CD14-positive monocyte (primary cell): Measurements from ENCODE around the gene BSG. TPM values are rescaled to one million over a fixed set of nuclear protein-coding genes. Genes with fewer than 3 reads are reported as not detected.

Experiments
- DNase-seq, 3 donors: peaks; one replicate each; pipeline ENCODE4 v3.0.0-alpha.2; 2011 to 2022
- H2AFZ ChIP-seq: 2 replicates; pipeline ENCODE4 v1.6.0; 2012; ENCODE audit warnings: mild to moderate bottlenecking, low read depth, low read length, inconsistent platforms; ENCODE audit not compliant: insufficient read depth, poor library complexity, severe bottlenecking
- H3K27ac ChIP-seq, 2 donors: 1 replicate in 1 of 2; 2 replicates in 1 of 2; pipeline ENCODE4 v1.5.1; 2012 to 2013; ENCODE audit warnings: low read length in 2 of 2, control low read depth in 1 of 2, inconsistent platforms in 1 of 2, low read depth in 1 of 2, mild to moderate bottlenecking in 1 of 2
- H3K27me3 ChIP-seq, 2 donors: one replicate each; pipeline versions ENCODE4 v1.6.0 to v1.6.1; 2011 to 2013; ENCODE audit warnings: low read length in 2 of 2; ENCODE audit not compliant: control insufficient read depth in 2 of 2, insufficient read depth in 2 of 2
- H3K36me3 ChIP-seq, 2 donors: replicated peaks in 1 of 2; 1 replicate in 1 of 2; 2 replicates in 1 of 2; pipeline versions ENCODE4 v1.5.1 to v1.6.1; 2012 to 2013; ENCODE audit warnings: low read length in 2 of 2, control low read depth in 1 of 2, inconsistent platforms in 1 of 2, mild to moderate bottlenecking in 1 of 2; ENCODE audit not compliant: insufficient read depth in 2 of 2, control insufficient read depth in 1 of 2
- H3K4me1 ChIP-seq, 2 donors: 1 replicate in 1 of 2; 2 replicates in 1 of 2; pipeline versions ENCODE4 v1.5.1 to v1.6.1; 2012 to 2013; ENCODE audit warnings: low read length in 2 of 2, control low read depth in 1 of 2, inconsistent platforms in 1 of 2, mild to moderate bottlenecking in 1 of 2, moderate library complexity in 1 of 2; ENCODE audit not compliant: insufficient read depth in 2 of 2, control insufficient read depth in 1 of 2
- H3K4me2 ChIP-seq: replicated peaks from 2 replicates; pipeline ENCODE3; 2012; ENCODE audit warnings: low read length, moderate library complexity, mild to moderate bottlenecking; ENCODE audit not compliant: poor library complexity, severe bottlenecking; ENCODE audit errors: extremely low read depth
- H3K4me3 ChIP-seq, 3 experiments: fragments of 200-600 bp in 1 of 3; sonication (generic) in 1 of 3; replicated peaks in 1 of 3; 1 replicate in 2 of 3; 2 replicates in 1 of 3; pipeline ENCODE4 v1.5.1; 2011 to 2013; ENCODE audit warnings: low read length in 3 of 3, mild to moderate bottlenecking in 3 of 3, control low read depth in 2 of 3, low read depth in 2 of 3, inconsistent platforms in 1 of 3, moderate library complexity in 1 of 3
- H3K79me2 ChIP-seq: 2 replicates; pipeline ENCODE4 v1.6.0; 2012; ENCODE audit warnings: mild to moderate bottlenecking, control low read depth, inconsistent platforms, low read length, moderate library complexity; ENCODE audit not compliant: insufficient read depth
- H3K9ac ChIP-seq: 2 replicates; pipeline ENCODE4 v1.6.0; 2017; ENCODE audit warnings: low read length, mild to moderate bottlenecking; ENCODE audit not compliant: insufficient read depth, poor library complexity, severe bottlenecking
- H3K9me3 ChIP-seq, 2 donors: replicated peaks in 1 of 2; 1 replicate in 1 of 2; 2 replicates in 1 of 2; pipeline versions ENCODE4 v1.5.1 to v1.6.1; 2012 to 2013; ENCODE audit warnings: low read length in 2 of 2, control low read depth in 1 of 2; ENCODE audit not compliant: control insufficient read depth in 1 of 2, insufficient read depth in 1 of 2
- H4K20me1 ChIP-seq: 2 replicates; pipeline ENCODE4 v1.6.0; 2012; ENCODE audit warnings: mild to moderate bottlenecking, low read length, control low read depth, moderate library complexity; ENCODE audit not compliant: insufficient read depth
- H3K27ac Mint-ChIP-seq, 7 donors: one replicate each; pipeline ENCODE4 v1.8.0; 2020; ENCODE audit warnings: mild to moderate bottlenecking in 7 of 7, mixed read lengths in 7 of 7, moderate library complexity in 6 of 7, inconsistent platforms in 2 of 7
- H3K27me3 Mint-ChIP-seq, 3 donors: one replicate each; pipeline ENCODE4 v1.8.0; 2021 to 2022; ENCODE audit warnings: low read depth in 3 of 3, mild to moderate bottlenecking in 3 of 3, mixed read lengths in 3 of 3, moderate library complexity in 3 of 3, inconsistent platforms in 1 of 3
- H3K36me3 Mint-ChIP-seq, 2 donors: one replicate each; pipeline ENCODE4 v1.8.0; 2020; ENCODE audit warnings: mixed read lengths in 2 of 2, inconsistent platforms in 1 of 2, mild to moderate bottlenecking in 1 of 2
- H3K4me1 Mint-ChIP-seq: one replicate; pipeline ENCODE4 v1.8.0; 2020; ENCODE audit warnings: mild to moderate bottlenecking, mixed read lengths
- H3K4me3 Mint-ChIP-seq, 2 donors: one replicate each; pipeline ENCODE4 v1.8.0; 2020; ENCODE audit warnings: mild to moderate bottlenecking in 2 of 2, mixed read lengths in 2 of 2, moderate library complexity in 1 of 2
- H3K9me3 Mint-ChIP-seq, 7 donors: one replicate each; pipeline ENCODE4 v1.8.0; 2020 to 2022; ENCODE audit warnings: mixed read lengths in 7 of 7, mild to moderate bottlenecking in 6 of 7, moderate library complexity in 6 of 7, inconsistent platforms in 2 of 7
- WGBS: methylation state at CpG from one replicate; pipeline ENCODE4 v1.1.5; 2013; ENCODE audit warnings: missing lambda C conversion rate; ENCODE audit not compliant: insufficient coverage; 5-methylcytosine and 5-hydroxymethylcytosine counted together
- intact Hi-C, 2 donors: fragments of 100-400 bp; cut with micrococcal nuclease; formaldehyde crosslinking; loops; one replicate each; pipeline versions ENCODE4 v1.15.0 to v1.15.1; 2023
- polyA plus RNA-seq, 3 donors: library from polyadenylated mRNA; depleted of rRNA in 1 of 3; unstranded in 2 of 3; stranded (reverse) in 1 of 3; fragments of 300-500 nt in 2 of 3; fragments of >200 nt in 1 of 3; fragmentation: Illumina TruSeq in 2 of 3; gene quantifications; 1 replicate in 2 of 3; 2 replicates in 1 of 3; pipeline ENCODE4 v1.2.3, GENCODE V29; 2012 to 2021
- TF ChIP-seq, protein P1 (sequence below): fragments of 200-600 bp; IDR thresholded peaks from one replicate; pipeline ENCODE4 v1.8.0; 2022; ENCODE audit warnings: antibody characterized with exemption, mild to moderate bottlenecking

BSG gene
- polyA plus RNA-seq, 3 donors, result 190 to 431 (median 364) TPM

DNA sequence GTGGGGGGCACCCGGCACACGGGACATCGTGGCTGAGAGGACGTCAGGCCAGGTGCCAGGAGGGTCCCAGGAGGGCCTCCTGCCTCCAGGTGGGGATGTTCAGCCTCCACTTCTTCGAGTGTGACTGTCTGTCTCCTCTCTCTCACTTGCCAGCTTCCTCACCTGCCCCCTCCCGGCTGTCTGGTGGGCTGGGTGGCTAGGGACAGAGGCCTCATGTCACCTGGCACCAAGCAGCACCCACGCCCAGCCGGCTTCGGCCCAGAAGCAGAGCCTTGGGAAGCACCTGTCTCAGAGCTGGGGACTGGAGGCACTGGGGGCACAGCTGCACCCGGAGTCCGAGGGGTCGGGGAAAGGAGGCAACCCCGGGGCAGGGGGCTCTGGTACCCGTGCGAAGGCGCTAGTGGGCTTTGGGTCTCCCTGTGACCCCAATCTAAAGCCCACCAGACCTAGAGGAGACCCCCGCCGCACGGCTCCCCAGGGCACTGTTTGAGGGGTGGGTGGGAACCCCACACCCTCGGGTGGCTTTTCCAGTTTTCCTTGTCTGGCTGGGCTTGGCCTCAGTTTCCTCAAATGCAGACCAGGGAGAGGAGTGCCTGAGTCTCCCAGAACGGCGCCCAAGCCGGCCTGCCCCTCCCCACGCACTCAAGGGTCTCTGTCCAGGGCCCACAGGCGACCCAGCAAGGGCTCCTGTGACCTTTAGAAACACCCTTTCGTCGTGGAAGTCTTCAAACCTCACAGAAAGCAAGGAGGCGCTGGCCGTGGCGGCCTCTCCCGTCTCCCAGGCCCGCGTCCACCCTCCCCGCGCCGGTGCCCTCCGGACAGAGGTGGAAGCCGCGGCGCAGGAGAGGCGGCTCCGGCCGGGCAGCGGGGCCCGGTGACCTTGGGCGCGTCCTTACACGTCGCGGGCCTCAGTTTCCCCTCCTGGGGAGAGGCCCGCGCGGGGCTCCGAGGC is 16.6 kb downstream of the BSG start:
- Histone ChIP-seq H3K4me3 (no peak overlapping the region), H3K27me3 (peaks cover 13 to 57% of the 10 kb centered on the region in 2 donors), H2AFZ (no peak overlapping the region), H3K36me3 (no peaks in the 10 kb centered on the region), H3K9me3 (peaks cover 0 to 12% of the 10 kb centered on the region in 2 donors), H3K79me2 (no peaks in the 10 kb centered on the region), H4K20me1 (peaks cover 8% of the 10 kb centered on the region), H3K4me1 (no peaks in the 10 kb centered on the region), H3K9ac (no peak overlapping the region), H3K4me2 (no peak overlapping the region), H3K27ac (no peak overlapping the region)
- TF ChIP-seq, protein P1, sequence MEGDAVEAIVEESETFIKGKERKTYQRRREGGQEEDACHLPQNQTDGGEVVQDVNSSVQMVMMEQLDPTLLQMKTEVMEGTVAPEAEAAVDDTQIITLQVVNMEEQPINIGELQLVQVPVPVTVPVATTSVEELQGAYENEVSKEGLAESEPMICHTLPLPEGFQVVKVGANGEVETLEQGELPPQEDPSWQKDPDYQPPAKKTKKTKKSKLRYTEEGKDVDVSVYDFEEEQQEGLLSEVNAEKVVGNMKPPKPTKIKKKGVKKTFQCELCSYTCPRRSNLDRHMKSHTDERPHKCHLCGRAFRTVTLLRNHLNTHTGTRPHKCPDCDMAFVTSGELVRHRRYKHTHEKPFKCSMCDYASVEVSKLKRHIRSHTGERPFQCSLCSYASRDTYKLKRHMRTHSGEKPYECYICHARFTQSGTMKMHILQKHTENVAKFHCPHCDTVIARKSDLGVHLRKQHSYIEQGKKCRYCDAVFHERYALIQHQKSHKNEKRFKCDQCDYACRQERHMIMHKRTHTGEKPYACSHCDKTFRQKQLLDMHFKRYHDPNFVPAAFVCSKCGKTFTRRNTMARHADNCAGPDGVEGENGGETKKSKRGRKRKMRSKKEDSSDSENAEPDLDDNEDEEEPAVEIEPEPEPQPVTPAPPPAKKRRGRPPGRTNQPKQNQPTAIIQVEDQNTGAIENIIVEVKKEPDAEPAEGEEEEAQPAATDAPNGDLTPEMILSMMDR, result no peak
- no peak for DNase-seq
- peaks cover 0 to 18% (median 7%) of the 10 kb centered on the region in 7 donors for H3K9me3 Mint-ChIP-seq
- H3K4me1 Mint-ChIP-seq, result peaks cover 6% of the 10 kb centered on the region
- 10% methylated on average over 43 of the region's 54 CpGs for WGBS
- intact Hi-C loops, result no loop called here
- no peak overlapping the region for H3K27ac Mint-ChIP-seq
- H3K27me3 Mint-ChIP-seq, result peaks cover 51 to 77% (median 67%) of the 10 kb centered on the region in 3 donors
- peak overlapping the region in 1 of 2 donors; percentile 76 for H3K4me3 Mint-ChIP-seq
- H3K36me3 Mint-ChIP-seq, result no peaks in the 10 kb centered on the region

DNA sequence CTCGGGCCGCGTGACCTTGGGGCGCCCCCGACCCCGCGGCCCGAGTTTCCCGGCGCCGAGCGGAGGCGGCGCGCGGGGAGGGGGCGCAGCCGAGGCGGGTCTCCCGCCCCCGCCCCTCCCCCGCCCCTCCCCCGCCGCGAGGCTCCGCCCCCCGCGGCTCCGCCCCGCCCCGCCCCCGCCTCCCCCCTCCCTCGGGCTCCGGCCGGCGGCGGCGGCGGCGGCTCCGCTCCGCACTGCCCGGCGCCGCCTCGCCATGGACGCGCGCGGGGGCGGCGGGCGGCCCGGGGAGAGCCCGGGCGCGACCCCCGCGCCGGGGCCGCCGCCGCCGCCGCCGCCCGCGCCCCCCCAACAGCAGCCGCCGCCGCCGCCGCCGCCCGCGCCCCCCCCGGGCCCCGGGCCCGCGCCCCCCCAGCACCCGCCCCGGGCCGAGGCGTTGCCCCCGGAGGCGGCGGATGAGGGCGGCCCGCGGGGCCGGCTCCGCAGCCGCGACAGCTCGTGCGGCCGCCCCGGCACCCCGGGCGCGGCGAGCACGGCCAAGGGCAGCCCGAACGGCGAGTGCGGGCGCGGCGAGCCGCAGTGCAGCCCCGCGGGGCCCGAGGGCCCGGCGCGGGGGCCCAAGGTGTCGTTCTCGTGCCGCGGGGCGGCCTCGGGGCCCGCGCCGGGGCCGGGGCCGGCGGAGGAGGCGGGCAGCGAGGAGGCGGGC is 17.4 kb downstream of the BSG start, which contains the start of gene HCN2:
HCN2 (plus strand) TSS at position 189 of the 703 bp plus-strand sequence; CDS start at position 254, 65 bp downstream.
- no peak within 1 kb of the TSS for H3K4me3 ChIP-seq
- under 1% methylated on average over 86 of the region's 132 CpGs for WGBS
- no peak within 1 kb of the TSS for H3K9ac ChIP-seq
- no peaks in the 10 kb centered on the region for H3K36me3 ChIP-seq
- H3K27ac ChIP-seq, result no peak within 1 kb of the TSS
- no peak within 1 kb of the TSS for H3K27ac Mint-ChIP-seq
- peak within 1 kb of the TSS in 1 of 2 donors; percentile 76 for H3K4me3 Mint-ChIP-seq
- H2AFZ ChIP-seq, result no peak within 1 kb of the TSS
- peaks cover 5% of the 10 kb centered on the region for H3K4me1 Mint-ChIP-seq
- peaks cover 0 to 18% (median 7%) of the 10 kb centered on the region in 7 donors for H3K9me3 Mint-ChIP-seq
- H3K4me2 ChIP-seq, result no peak within 1 kb of the TSS
- H3K9me3 ChIP-seq, result peaks cover 0 to 12% of the 10 kb centered on the region in 2 donors
- intact Hi-C loops, result no loop called here
- no peaks in the 10 kb centered on the region for H3K79me2 ChIP-seq
- peaks cover under 1% of the 10 kb centered on the region for H4K20me1 ChIP-seq
- H3K4me1 ChIP-seq, result no peaks in the 10 kb centered on the region
- no peaks in the 10 kb centered on the region for H3K36me3 Mint-ChIP-seq
- H3K27me3 ChIP-seq, result peaks cover 13 to 57% of the 10 kb centered on the region in 2 donors
- H3K27me3 Mint-ChIP-seq, result peaks cover 52 to 84% (median 70%) of the 10 kb centered on the region in 3 donors
- DNase-seq, result no peak
- TF ChIP-seq, protein P1, result no peak
